ENCODE measurements around the gene TJP1. TPM values are rescaled to one million over a fixed set of nuclear protein-coding genes. Genes with fewer than 3 reads are reported as not detected.
"Not testable (repeated sequence)": the region's sequence is repeated elsewhere in the genome, so short reads cannot be mapped to it uniquely, and the experiment has no call there.

Gene TJP1
- total RNA-seq, 1 donor from 2014 or later: not detected

- intact Hi-C loops (cut with micrococcal nuclease): no loop called here
Measured at GRCh38 chr15:29840054-29840453, 17.8 kb upstream of the TJP1 start.

GRCh38 chr15:29838352-29839010 lies 16.2 kb upstream of the TJP1 start:
- intact Hi-C loops (cut with micrococcal nuclease): no loop called here

- intact Hi-C loops (cut with micrococcal nuclease): no loop called here
Measured at GRCh38 chr15:29835301-29835700, 13.0 kb upstream of the TJP1 start.

DNA sequence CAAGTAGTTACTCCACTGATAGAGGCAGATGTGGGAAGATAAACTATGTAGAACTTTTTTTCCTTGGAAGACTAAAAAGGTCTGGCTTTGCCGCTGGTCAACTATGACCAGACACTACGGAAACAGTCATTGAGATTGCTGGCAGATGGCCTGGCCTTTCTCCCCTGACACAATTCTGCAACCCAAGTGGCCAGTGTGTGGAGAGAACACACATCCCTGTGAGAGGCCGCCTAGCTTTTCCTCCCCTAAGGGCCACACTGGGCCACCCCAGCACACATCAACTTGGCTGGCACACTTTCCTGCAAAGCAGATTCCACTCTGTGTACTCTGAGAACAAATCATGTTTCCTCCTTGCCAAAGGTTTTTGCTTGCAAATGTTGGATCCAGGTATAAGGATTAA lies 10.4 kb upstream of the TJP1 start:
- intact Hi-C loops (cut with micrococcal nuclease): no loop called here

- intact Hi-C loops (cut with micrococcal nuclease): no loop called here
Measured at GRCh38 chr15:29826908-29827820, 4.9 kb upstream of the TJP1 start.

- intact Hi-C loops (cut with micrococcal nuclease): no loop called here
Measured at GRCh38 chr15:29825227-29825626, 3.0 kb upstream of the TJP1 start.

DNA sequence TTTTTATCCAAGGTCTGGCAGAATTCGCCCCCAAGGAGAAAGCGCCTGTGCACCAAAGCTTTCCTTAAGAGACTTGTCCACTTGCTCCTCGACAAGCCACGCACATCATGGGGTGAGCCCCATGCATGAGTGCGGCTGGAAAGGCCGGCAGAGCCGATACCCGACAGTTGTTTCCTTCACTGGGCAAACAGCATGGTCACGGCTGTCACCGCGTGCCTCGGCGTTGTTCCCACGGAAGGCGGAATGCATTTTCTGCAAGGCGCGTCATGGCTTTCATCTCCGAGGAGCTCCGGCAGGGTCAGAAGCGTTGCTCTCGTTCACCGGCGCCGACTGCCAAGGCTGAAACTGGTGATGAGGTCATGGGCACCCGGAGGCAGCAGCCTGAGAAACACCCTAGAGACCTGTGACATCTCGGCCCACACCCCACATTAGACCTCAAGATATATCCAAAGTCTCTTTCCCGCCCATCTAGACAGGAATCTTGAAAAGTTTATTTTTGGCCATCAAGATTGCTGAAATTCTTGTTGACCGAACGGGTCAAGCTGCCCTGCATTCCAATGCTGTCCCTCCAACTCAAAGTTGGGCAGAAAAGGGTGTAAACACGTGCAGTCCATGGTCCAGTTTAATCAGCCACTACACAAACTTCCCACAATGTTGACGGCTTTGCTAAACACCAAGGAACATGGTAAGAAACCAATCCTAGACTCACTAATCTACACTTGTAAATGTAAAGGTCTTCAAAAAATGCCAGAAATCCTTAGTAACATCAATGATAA lies 604 bp upstream of the TJP1 start:
- intact Hi-C loops (cut with micrococcal nuclease): no loop called here

- intact Hi-C loops (cut with micrococcal nuclease): no loop called here
Measured at GRCh38 chr15:29821416-29822099, 710 bp downstream of the TJP1 start.

DNA sequence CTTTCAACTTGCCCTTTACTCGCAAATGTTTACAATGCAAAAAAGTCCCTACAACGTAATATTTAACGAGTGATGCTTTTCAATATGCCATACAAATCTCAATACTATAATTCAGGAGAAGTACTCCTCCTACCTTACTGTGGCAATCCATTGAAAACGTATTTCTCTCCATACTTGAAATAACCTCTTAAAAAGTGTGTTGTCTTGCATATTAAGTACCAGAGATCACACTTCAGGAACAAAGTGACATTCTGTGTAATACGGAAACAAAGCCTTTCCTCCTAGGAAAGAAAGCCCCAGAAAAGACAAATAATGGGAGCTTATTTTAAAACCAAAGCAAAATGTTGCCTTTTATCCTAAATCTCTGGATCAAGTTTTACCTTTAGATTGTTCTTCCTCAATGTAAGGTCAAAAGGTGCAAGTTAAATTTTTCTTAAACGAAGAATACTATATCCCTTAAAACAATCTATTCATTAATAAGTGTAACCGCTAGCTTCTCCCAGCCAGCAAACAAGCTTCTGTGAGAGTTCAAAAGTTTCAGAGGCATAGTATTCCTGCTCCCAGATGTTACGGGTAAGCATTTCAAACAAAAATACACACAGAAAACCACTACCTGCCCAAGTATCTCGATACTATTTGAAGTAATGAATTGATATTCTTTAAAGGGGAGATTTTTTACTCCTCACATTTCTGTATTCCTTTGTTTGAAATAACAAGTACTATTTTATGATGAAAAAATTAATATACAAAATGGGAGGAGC lies 1.7 kb downstream of the TJP1 start:
- intact Hi-C loops (cut with micrococcal nuclease): no loop called here

GRCh38 chr15:29819979-29820378 lies 2.3 kb downstream of the TJP1 start:
- intact Hi-C loops (cut with micrococcal nuclease): no loop called here

DNA sequence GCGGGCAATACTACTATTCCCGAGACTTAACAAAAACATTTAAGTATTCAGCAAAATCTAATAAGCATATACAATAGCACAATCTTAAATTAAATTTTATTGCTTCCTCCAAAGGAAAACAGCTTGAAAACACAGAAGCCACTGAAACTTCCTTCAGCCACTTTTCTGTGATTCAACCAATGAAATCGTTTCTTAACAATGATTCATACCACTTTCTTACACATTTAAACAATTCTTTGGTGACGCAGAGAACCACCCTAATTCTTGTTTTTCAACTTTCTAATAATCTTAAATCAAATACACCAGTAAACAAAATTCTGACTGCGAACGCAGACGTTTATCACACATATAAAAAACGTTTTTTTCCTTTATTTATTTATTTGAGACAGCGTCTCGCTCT lies 4.1 kb downstream of the TJP1 start:
- intact Hi-C loops (cut with micrococcal nuclease): no loop called here

DNA sequence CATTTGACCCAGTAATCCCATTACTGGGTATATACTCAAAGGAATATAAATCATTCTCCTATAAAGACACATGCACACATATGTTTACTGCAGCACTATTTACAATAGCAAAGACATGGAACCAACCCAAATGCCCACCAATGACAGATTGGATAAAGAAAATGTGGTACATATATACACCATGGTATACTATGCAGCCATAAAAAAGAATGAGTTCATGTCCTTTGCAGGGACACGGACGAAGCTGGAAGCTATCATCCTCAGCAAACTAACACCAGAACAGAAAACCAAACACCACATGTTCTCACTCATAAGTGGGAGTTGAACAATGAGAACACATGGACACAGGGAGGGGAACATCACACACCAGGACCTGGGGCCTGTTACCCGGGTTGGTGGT lies 4.8 kb downstream of the TJP1 start:
- intact Hi-C loops (cut with micrococcal nuclease): not testable (repeated sequence)

- intact Hi-C loops (cut with micrococcal nuclease): no loop called here
Measured at GRCh38 chr15:29815000-29815710, 7.1 kb downstream of the TJP1 start.

DNA sequence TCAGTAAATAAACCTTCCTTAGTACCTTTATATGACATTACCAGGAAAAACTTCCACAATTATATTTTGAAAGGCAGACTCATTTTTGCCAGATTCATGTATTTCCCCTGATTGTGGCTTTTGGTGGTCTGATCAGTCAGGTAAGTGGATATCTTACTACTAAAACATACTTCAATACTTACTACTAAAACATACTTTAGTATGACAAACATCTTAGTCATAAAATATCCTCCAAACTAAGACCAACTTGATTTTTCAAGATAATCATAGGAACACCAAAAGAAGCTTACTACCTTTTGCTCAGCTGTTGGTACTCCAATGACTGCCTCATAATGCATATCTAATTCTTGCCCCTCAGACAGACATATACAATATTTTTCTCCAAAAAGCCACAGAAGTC lies 9.3 kb downstream of the TJP1 start:
- intact Hi-C loops (cut with micrococcal nuclease): no loop called here

DNA sequence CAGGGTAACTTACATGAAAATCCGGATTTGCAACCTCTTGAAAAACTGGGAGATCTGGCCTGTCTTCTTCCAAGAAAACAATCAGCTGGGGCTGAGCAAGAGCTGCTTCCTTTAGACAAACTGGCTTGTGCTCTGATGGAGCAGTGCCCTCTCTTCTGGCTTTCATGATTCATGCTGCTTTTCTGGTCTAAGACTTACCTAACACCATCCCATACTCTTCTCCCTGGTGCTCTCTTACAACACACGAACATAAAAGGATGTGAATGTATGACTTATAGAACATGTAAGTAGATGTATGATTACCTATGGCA lies 9.9 kb downstream of the TJP1 start:
- intact Hi-C loops (cut with micrococcal nuclease): no loop called here

GRCh38 chr15:29811691-29812383 lies 10.4 kb downstream of the TJP1 start:
- intact Hi-C loops (cut with micrococcal nuclease): no loop called here

DNA sequence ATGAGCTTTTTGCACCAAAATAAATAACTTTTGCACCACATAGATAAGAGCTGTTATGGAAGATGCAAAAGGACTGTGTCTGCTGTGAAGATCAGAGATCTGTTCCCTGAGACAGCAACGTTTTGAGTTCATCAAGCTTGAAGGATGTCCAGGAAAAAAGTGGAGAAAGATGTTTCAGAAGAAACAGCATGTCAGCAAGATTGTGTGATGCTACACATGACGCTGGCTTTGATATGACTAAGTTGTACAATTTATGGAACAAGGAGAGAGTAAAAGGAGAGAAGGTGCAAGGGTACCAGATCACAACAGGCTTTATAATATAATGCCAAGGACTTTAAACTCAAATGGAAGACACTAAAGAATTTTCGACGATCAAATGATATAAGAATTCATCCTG lies 16.6 kb downstream of the TJP1 start:
- intact Hi-C loops (cut with micrococcal nuclease): no loop called here

DNA sequence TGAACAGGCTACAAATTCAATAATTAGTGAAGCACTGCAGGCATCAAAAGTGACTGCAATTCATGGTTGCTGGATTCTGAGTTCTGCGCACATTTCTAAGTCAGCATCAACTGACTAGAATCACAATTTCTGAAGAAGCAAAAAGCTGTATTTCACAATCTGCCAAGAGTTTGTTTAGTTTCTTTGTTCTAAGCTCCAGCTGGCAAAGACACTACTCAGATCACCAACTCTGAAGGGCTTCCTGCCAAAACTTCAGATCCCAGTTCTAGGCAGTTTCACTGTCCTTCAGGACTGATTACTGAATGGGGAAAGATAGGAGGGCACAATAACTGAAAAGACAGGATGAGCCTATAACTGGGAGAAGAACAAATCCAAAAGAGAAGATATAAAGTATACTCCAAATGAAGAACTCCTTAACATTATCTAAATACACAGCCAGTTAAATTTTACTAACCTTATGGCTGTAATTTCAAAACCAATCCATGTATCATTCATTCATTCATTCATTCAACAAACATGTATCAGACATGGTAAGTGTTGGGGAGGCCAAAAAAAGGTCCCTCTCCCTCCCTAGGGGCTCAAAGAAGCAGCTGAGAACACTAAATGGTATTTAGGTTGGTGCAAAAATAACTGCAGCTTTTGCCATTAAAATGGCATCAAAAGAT lies 17.1 kb downstream of the TJP1 start:
- intact Hi-C loops (cut with micrococcal nuclease): no loop called here

DNA sequence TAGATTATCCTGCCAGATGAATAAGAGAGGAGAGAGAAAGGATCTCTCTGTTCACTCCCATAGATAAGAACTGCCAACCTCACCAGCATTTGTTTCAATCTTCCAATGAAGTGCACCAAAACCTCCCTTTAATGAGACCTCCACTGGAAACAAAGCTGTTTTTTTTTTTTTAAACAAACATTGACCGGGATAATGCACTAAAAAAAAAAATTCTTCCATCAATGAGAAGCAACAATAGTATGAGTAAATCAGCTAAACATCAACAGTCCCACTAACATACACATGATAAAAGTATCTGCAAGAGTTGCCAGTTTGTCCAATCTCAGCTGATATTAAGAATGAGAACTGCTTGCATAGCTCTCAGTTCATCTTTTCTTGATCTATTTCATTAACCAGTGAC lies 19.9 kb downstream of the TJP1 start:
- intact Hi-C loops (cut with micrococcal nuclease): no loop called here

Data from T-helper 2 cell treated with Interferon-gamma antibody and Interleukin-4, amounts not matched to agents 100 ng/mL and 5 ng/mL, for 36 hours (primary cell).